ENCODE measurements around the gene ERCC2.

ERCC2 gene

DNA sequence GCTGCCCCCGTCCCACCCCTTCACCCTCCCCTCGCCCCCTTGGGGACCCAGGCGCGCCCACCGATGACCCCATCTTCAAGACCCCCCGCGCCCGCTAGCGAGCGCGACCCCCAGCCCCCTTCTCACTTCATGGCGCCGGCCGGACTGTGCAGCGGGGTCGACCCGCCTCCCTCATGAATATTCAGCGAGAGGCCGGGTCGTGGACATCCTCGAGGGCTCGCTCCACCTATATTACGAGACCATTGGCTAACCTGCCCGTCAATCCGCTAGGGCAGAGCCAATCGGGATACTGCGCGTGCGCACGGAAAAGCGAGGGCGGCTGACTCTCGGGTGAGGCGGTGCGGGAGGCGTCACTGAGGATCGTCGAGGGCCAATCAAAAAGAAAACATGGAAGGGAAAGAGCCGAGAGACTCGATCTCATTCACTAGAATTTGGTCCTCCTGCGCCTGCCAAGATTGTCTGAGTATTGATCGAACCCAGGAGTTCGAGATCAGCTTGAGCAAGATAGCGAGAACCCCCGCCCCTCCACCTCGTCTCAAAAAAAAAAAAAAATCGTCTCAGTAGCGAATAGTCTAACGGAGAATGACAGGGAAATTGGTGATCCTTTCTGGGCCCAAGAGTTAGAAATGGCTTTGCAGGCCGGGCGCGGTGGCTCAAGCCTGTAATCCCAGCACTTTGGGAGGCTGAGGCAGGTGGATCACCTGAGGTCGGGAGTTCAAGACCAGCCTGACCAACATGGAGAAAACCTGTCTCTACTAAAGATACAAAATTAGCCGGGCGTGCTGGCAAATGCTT, at the start of gene ERCC2:
ERCC2 (minus strand) TSS at position 164 of the 795 bp plus-strand sequence; CDS start at position 131, 33 bp downstream.
- H3K4me3 ChIP-seq (replicated peaks in 1 of 2; ENCODE audit: low read depth in 2 of 2, low read length in 2 of 2) = peak within 1 kb of the TSS; percentile 81 to 83
- TF ChIP-seq, protein P1, sequence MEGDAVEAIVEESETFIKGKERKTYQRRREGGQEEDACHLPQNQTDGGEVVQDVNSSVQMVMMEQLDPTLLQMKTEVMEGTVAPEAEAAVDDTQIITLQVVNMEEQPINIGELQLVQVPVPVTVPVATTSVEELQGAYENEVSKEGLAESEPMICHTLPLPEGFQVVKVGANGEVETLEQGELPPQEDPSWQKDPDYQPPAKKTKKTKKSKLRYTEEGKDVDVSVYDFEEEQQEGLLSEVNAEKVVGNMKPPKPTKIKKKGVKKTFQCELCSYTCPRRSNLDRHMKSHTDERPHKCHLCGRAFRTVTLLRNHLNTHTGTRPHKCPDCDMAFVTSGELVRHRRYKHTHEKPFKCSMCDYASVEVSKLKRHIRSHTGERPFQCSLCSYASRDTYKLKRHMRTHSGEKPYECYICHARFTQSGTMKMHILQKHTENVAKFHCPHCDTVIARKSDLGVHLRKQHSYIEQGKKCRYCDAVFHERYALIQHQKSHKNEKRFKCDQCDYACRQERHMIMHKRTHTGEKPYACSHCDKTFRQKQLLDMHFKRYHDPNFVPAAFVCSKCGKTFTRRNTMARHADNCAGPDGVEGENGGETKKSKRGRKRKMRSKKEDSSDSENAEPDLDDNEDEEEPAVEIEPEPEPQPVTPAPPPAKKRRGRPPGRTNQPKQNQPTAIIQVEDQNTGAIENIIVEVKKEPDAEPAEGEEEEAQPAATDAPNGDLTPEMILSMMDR (IDR thresholded peaks at IDR 0.05; ENCODE audit: low read depth, low read length) = no peak
- DNase-seq (ENCODE audit: low read depth in 2 of 2) = peak; percentile 99

DNA sequence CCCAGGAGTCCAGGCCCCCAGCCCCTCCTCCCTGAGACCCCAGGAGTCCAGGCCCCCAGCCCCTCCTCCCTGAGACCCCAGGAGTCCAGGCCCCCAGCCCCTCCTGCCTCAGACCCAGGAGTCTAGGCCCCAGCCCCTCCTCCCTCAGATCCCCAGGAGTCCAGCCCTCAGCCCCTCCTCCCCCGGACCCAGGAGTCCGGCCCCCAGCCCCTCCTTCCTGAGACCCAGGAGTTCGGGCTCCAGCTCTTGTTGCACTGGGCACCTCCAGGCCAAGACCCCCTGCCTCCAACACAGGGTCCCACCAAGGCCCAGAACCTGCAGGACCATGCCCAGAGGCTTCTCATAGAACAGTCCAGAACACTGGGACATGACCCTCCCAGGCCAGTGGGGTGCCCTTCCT, 49.5 kb upstream of the ERCC2 start:
- no peak for DNase-seq (ENCODE audit: low read depth in 2 of 2)
- H3K4me3 ChIP-seq (replicated peaks in 1 of 2; ENCODE audit: low read depth in 2 of 2, low read length in 2 of 2) = no peak overlapping the region
- TF ChIP-seq, protein P1 (IDR thresholded peaks at IDR 0.05; ENCODE audit: low read depth, low read length) = no peak

DNA sequence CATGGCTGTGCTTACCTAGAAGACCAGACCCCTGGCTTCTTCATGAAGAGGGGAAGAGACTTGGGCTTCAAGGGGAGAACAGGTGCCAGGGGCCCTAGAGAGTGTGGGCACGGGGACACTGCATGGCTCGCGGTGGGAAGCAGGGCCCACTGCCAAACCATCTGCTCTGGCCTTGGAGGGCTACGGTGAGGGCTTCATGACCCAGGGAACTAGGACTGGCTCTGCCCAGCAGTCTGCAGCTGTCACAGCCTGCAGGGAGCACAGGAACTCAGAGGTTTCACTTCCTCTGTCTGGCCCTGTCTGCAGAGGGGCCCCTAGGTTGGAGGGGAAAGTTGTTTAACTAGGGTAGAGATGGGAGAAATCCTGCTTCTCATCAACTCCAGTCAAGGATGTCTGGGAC, 49.0 kb upstream of the ERCC2 start:
- TF ChIP-seq, protein P1 (IDR thresholded peaks at IDR 0.05; ENCODE audit: low read depth, low read length) = no peak
- DNase-seq (ENCODE audit: low read depth in 2 of 2) = no peak
- no peak overlapping the region for H3K4me3 ChIP-seq (replicated peaks in 1 of 2; ENCODE audit: low read depth in 2 of 2, low read length in 2 of 2)

DNA sequence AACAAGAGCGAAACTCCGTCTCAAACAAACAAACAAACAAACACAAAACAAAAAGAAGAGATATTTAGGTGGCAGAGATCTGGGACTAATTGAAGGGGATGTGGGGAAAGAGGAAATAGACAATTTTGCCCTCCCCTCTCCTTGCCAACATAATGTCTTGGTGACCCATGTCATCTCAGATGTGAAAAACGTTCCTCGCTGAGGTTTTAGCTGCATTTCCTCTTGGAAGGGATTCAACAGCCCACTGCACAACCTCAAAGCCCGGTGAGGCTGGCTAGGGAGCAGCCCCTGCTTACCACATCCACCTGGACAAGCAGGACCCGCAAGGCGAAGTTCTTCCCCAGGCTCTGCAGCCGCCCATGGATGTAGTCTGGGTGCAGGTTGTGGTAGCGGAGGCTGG, 48.4 kb upstream of the ERCC2 start:
- H3K4me3 ChIP-seq (replicated peaks in 1 of 2; ENCODE audit: low read depth in 2 of 2, low read length in 2 of 2) = no peak overlapping the region
- TF ChIP-seq, protein P1 (IDR thresholded peaks at IDR 0.05; ENCODE audit: low read depth, low read length) = no peak
- no peak for DNase-seq (ENCODE audit: low read depth in 2 of 2)

DNA sequence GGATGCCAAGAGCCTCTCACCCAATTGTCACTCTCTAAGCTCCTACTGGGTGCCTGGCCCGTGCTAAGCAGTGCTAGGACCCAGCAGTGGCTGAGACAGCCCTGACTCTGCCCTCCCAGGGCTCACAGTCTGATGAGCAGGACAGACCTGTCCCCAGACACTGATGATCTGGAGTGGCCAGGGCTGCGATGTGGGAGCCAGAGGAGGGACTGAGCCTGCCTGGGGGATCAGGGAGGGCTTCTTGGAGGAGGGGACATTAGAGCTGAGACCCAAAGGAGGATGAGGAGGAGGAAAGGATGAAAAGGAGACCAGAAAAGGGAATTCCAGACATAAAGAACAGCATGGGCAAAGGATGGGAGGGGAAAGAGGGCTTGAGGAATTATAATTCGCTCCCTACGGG, 46.8 kb upstream of the ERCC2 start:
- DNase-seq (ENCODE audit: low read depth in 2 of 2) = no peak
- H3K4me3 ChIP-seq (replicated peaks in 1 of 2; ENCODE audit: low read depth in 2 of 2, low read length in 2 of 2) = no peak overlapping the region
- TF ChIP-seq, protein P1 (IDR thresholded peaks at IDR 0.05; ENCODE audit: low read depth, low read length) = no peak

DNA sequence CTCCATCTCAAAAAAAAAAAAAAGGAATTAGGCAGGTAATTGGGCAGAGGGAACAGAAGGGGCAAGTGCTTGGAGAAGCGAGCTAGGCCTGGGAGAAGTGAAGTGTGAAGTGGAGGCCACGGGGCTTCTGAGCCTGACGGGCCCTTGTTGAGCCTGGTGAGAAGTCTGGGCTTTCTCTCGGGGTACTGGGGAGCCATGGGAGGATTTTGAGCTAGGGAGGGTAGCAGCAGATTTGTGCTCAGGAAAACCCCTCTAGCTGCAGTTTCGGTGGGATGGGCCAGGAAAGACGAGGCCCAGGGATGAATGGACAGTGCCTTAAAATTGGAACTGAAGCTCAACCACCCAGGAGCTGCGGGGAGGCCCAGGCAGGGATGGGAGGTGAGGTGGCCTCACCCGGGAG, 44.1 kb upstream of the ERCC2 start:
- no peak for DNase-seq (ENCODE audit: low read depth in 2 of 2)
- TF ChIP-seq, protein P1 (IDR thresholded peaks at IDR 0.05; ENCODE audit: low read depth, low read length) = no peak
- H3K4me3 ChIP-seq (replicated peaks in 1 of 2; ENCODE audit: low read depth in 2 of 2, low read length in 2 of 2) = no peak overlapping the region
